Osteoblast (primary cell): Measurements from ENCODE around the gene CDC37L1. TPM values are rescaled to one million over a fixed set of nuclear protein-coding genes. Genes with fewer than 3 reads are reported as not detected.
"Not testable (repeated sequence)": the region's sequence is repeated elsewhere in the genome, so short reads cannot be mapped to it uniquely, and the experiment has no call there.

ENCODE experiments used
- DNase-seq: peaks from one replicate; pipeline ENCODE4 v3.0.0; 2011; ENCODE audit warnings: low spot score, mixed read lengths; ENCODE audit not compliant: insufficient read length; ENCODE audit errors: missing footprints
- H2AFZ ChIP-seq: 2 replicates; pipeline ENCODE4 v1.6.0; 2011; ENCODE audit warnings: mild to moderate bottlenecking, low read length
- H3K27ac ChIP-seq: 2 replicates; pipeline ENCODE4 v1.5.1; 2011; ENCODE audit warnings: mild to moderate bottlenecking, low read depth, low read length, moderate library complexity
- H3K27me3 ChIP-seq: 2 replicates; pipeline ENCODE4 v1.6.0; 2012; ENCODE audit warnings: mild to moderate bottlenecking, control low read depth, inconsistent platforms, low read length, moderate library complexity; ENCODE audit not compliant: insufficient read depth
- H3K36me3 ChIP-seq: 2 replicates; pipeline ENCODE4 v1.5.1; 2011; ENCODE audit warnings: mild to moderate bottlenecking, low read length, control low read depth, moderate library complexity; ENCODE audit not compliant: insufficient read depth
- H3K4me1 ChIP-seq: 2 replicates; pipeline ENCODE4 v1.5.1; 2011; ENCODE audit warnings: mild to moderate bottlenecking, low read length, control low read depth, moderate library complexity; ENCODE audit not compliant: insufficient read depth
- H3K4me2 ChIP-seq: 2 replicates; pipeline ENCODE4 v1.6.0; 2011; ENCODE audit warnings: mild to moderate bottlenecking, low read length; ENCODE audit not compliant: insufficient read depth
- H3K4me3 ChIP-seq: fragments of 200-600 bp; sonication (generic); 3 replicates; pipeline ENCODE4 v1.5.1; 2012; ENCODE audit warnings: mild to moderate bottlenecking, low read length, inconsistent platforms; ENCODE audit not compliant: insufficient read depth
- H3K79me2 ChIP-seq: 2 replicates; pipeline ENCODE4 v1.6.0; 2012; ENCODE audit warnings: mild to moderate bottlenecking, low read length, control low read depth, inconsistent platforms; ENCODE audit not compliant: insufficient read depth
- H3K9me3 ChIP-seq: 2 replicates; pipeline ENCODE4 v1.5.1; 2011; ENCODE audit warnings: low read depth, low read length, control low read depth
- H4K20me1 ChIP-seq: 2 replicates; pipeline ENCODE4 v1.6.0; 2012; ENCODE audit warnings: mild to moderate bottlenecking, low read length, control low read depth; ENCODE audit not compliant: insufficient read depth
- CTCF ChIP-seq: IDR thresholded peaks from 2 replicates; pipeline ENCODE4 v1.5.1; 2011; ENCODE audit warnings: mild to moderate bottlenecking, low read depth, low read length, moderate library complexity; ENCODE audit errors: extremely low read depth
- total RNA-seq: library from RNA; depleted of rRNA; stranded (reverse); fragments of >200 nt; gene quantifications from 2 replicates; pipeline ENCODE4 v1.2.3, GENCODE V29; 2012

CDC37L1 gene
- total RNA-seq, 1 donor: 29.3 TPM

- H3K27me3 ChIP-seq: no peaks in the 10 kb centered on the region
- no peak for TF ChIP-seq CTCF
Observed at GRCh38 chr9:4743131-4743875, 63.9 kb downstream of the CDC37L1 start.

GRCh38 chr9:4746278-4747030, 67.1 kb downstream of the CDC37L1 start:
- Histone ChIP-seq H3K4me1 (peaks cover 4% of the 10 kb centered on the region), H3K27me3 (no peaks in the 10 kb centered on the region), H3K27ac (no peak overlapping the region), H3K4me2 (no peak overlapping the region), H3K4me3 (no peak overlapping the region), H4K20me1 (no peaks in the 10 kb centered on the region), H2AFZ (no peak overlapping the region), H3K79me2 (no peaks in the 10 kb centered on the region), H3K9me3 (no peaks in the 10 kb centered on the region), H3K36me3 (no peaks in the 10 kb centered on the region)
- TF ChIP-seq CTCF: no peak
- no peak for DNase-seq

More at GRCh38 chr9:4743131-4743875, 63.9 kb downstream of the CDC37L1 start:
- peaks cover 4% of the 10 kb centered on the region for H4K20me1 ChIP-seq
- peak; percentile 27 for DNase-seq
- no peak overlapping the region for H3K27ac ChIP-seq
- H3K4me1 ChIP-seq: peaks cover 13% of the 10 kb centered on the region
- no peak overlapping the region for H3K4me3 ChIP-seq
- H3K9me3 ChIP-seq: no peaks in the 10 kb centered on the region
- H3K79me2 ChIP-seq: peaks cover 19% of the 10 kb centered on the region
- peak overlapping the region; percentile 48 for H2AFZ ChIP-seq
- no peaks in the 10 kb centered on the region for H3K36me3 ChIP-seq
- no peak overlapping the region for H3K4me2 ChIP-seq

GRCh38 chr9:4748612-4749011, 69.2 kb downstream of the CDC37L1 start:
- no peak for TF ChIP-seq CTCF
- H3K4me2 ChIP-seq: no peak overlapping the region
- no peaks in the 10 kb centered on the region for H3K36me3 ChIP-seq
- no peaks in the 10 kb centered on the region for H3K4me1 ChIP-seq
- H2AFZ ChIP-seq: no peak overlapping the region
- no peaks in the 10 kb centered on the region for H4K20me1 ChIP-seq
- H3K4me3 ChIP-seq: no peak overlapping the region
- H3K9me3 ChIP-seq: no peaks in the 10 kb centered on the region
- no peaks in the 10 kb centered on the region for H3K79me2 ChIP-seq
- DNase-seq: no peak
- H3K27ac ChIP-seq: no peak overlapping the region
- H3K27me3 ChIP-seq: no peaks in the 10 kb centered on the region

- Histone ChIP-seq H3K4me3 (no peak overlapping the region), H3K9me3 (no peaks in the 10 kb centered on the region), H3K27ac (no peak overlapping the region), H2AFZ (no peak overlapping the region), H3K27me3 (no peaks in the 10 kb centered on the region), H3K4me2 (no peak overlapping the region), H3K36me3 (no peaks in the 10 kb centered on the region), H4K20me1 (no peaks in the 10 kb centered on the region), H3K4me1 (no peaks in the 10 kb centered on the region), H3K79me2 (no peaks in the 10 kb centered on the region)
- peak; percentile 34 for DNase-seq
- peak; percentile 62 for TF ChIP-seq CTCF
Observed at GRCh38 chr9:4750023-4750673, 70.8 kb downstream of the CDC37L1 start.

- H3K27me3 ChIP-seq, H3K4me1 ChIP-seq, H3K79me2 ChIP-seq, H2AFZ ChIP-seq, H3K9me3 ChIP-seq, H3K27ac ChIP-seq, H3K36me3 ChIP-seq, DNase-seq, H4K20me1 ChIP-seq, H3K4me3 ChIP-seq, H3K4me2 ChIP-seq: not testable (repeated sequence)
Observed at GRCh38 chr9:4754530-4754929, 75.2 kb downstream of the CDC37L1 start.
